A673 (cell line): ENCODE data around the gene CADM3.

ENCODE experiments used
- EZH2 ChIP-seq: fragments of 200-600 bp; sonication (generic); IDR thresholded peaks from 2 replicates; pipeline ENCODE4 v1.6.1; 2017; ENCODE audit warnings: borderline replicate concordance, low read depth, mild to moderate bottlenecking, mixed read lengths, antibody characterized with exemption, low read length; ENCODE audit not compliant: poor library complexity, severe bottlenecking
- TF ChIP-seq, protein P1 (sequence below): fragments of 300-800, 200-600 bp; sonication (generic); conservative IDR thresholded peaks from 2 replicates; pipeline ENCODE4 v1.5.1; 2017; ENCODE audit warnings: low read depth, mild to moderate bottlenecking, antibody characterized with exemption, low read length, moderate library complexity, mixed read lengths

DNA sequence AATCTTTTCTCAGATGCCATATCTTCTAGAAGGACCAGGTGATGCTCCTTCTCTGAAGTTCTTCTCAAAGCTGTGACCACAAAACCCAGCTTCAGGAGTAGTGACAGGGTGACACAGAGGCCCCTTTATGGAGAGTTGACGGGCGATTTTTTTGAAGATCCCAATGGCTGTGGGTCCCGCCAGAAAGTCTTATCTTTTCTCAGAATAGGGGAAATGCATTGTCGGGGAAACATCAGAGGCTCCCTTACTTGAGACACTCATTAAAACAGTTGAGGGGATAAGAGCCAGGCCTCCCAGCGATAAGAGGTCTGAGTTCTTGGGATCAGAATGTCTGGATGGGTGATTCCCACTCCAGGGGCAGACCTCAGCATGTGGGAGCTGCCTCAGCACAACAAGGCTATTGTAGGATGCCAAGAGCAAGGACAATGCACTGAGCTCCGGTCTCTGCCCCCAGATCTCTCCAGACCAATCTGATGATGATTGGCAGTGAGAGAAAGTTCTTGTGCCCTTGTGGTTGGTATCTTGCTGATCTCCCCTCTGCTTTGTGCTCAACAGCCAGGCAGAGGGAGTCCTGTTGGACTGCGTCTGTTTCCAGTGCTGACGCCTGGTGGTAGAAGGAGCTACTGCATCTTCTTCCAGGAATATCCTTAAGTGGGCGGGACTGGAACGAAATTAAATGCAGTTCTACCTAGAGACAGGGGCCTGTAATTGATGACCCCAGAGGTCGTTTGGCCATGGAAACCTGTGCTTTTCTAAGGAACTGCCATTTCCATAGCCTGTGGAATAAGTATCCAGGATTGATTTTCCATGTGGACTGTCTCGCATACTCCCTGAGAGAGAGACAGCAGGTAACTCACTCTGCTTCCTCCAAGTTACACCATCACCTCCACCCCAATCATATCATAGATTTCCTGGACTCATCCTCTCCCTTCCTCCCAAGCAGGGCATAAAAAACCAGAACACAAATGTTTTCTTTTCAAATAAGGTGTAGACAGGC, 26.4 kb downstream of the CADM3 start:
- TF ChIP-seq, protein P1, sequence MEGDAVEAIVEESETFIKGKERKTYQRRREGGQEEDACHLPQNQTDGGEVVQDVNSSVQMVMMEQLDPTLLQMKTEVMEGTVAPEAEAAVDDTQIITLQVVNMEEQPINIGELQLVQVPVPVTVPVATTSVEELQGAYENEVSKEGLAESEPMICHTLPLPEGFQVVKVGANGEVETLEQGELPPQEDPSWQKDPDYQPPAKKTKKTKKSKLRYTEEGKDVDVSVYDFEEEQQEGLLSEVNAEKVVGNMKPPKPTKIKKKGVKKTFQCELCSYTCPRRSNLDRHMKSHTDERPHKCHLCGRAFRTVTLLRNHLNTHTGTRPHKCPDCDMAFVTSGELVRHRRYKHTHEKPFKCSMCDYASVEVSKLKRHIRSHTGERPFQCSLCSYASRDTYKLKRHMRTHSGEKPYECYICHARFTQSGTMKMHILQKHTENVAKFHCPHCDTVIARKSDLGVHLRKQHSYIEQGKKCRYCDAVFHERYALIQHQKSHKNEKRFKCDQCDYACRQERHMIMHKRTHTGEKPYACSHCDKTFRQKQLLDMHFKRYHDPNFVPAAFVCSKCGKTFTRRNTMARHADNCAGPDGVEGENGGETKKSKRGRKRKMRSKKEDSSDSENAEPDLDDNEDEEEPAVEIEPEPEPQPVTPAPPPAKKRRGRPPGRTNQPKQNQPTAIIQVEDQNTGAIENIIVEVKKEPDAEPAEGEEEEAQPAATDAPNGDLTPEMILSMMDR: peak; percentile 84
- TF ChIP-seq EZH2: no peak
